ENCODE results near the gene HRC.
"Not testable (repeated sequence)": the region's sequence is repeated elsewhere in the genome, so short reads cannot be mapped to it uniquely, and the experiment has no call there.

The HRC gene

GRCh38 chr19:49155005-49155819 is at the start of gene HRC:
Gene HRC (minus strand): TSS chr19:49155396. CDS start chr19:49155237, 159 bp downstream.
- DNase-seq, result no peak

- no peak for DNase-seq
Measured at GRCh38 chr19:49201042-49201441, 45.8 kb upstream of the HRC start.

GRCh38 chr19:49200238-49200862 is 45.2 kb upstream of the HRC start:
- DNase-seq, result no peak

GRCh38 chr19:49196527-49197240 is 41.5 kb upstream of the HRC start:
- peak in 11 of 51 donors; percentile 1 to 22 (median 5) for DNase-seq

- no peak for DNase-seq
Measured at GRCh38 chr19:49194408-49194807, 39.2 kb upstream of the HRC start.

- no peak for DNase-seq
Measured at GRCh38 chr19:49193822-49194394, 38.7 kb upstream of the HRC start.

GRCh38 chr19:49190781-49191180 is 35.6 kb upstream of the HRC start:
- no peak for DNase-seq

GRCh38 chr19:49189259-49189658 is 34.1 kb upstream of the HRC start:
- DNase-seq, result no peak

- DNase-seq, result no peak
Measured at GRCh38 chr19:49188626-49189200, 33.5 kb upstream of the HRC start.

- DNase-seq, result no peak
Measured at GRCh38 chr19:49186108-49186507, 30.9 kb upstream of the HRC start.

GRCh38 chr19:49182848-49183375 is 27.7 kb upstream of the HRC start:
- DNase-seq, result no peak

- DNase-seq, result not testable (repeated sequence)
Measured at GRCh38 chr19:49182010-49182847, 27.0 kb upstream of the HRC start.

- DNase-seq, result no peak
Measured at GRCh38 chr19:49180659-49181058, 25.5 kb upstream of the HRC start.

- no peak for DNase-seq
Measured at GRCh38 chr19:49173198-49173597, 18.0 kb upstream of the HRC start.

- DNase-seq, result no peak
Measured at GRCh38 chr19:49168421-49168820, 13.2 kb upstream of the HRC start.

GRCh38 chr19:49167857-49168409 is 12.7 kb upstream of the HRC start:
- DNase-seq, result no peak

- no peak for DNase-seq
Measured at GRCh38 chr19:49165865-49166301, 10.7 kb upstream of the HRC start.

GRCh38 chr19:49165111-49165750 is 10.0 kb upstream of the HRC start:
- DNase-seq, result peak in 7 of 51 donors; percentile 16 to 62 (median 26)

GRCh38 chr19:49161987-49162386 is 6.8 kb upstream of the HRC start:
- no peak for DNase-seq

All from hypothalamus (tissue), 51 donors.